ENCODE results near the gene SLC16A7.
A peak's percentile ranks its signal among the peaks of the same experiment; 100 is the strongest.
"Not testable (repeated sequence)": the region's sequence is repeated elsewhere in the genome, so short reads cannot be mapped to it uniquely, and the experiment has no call there.

Gene SLC16A7

DNA sequence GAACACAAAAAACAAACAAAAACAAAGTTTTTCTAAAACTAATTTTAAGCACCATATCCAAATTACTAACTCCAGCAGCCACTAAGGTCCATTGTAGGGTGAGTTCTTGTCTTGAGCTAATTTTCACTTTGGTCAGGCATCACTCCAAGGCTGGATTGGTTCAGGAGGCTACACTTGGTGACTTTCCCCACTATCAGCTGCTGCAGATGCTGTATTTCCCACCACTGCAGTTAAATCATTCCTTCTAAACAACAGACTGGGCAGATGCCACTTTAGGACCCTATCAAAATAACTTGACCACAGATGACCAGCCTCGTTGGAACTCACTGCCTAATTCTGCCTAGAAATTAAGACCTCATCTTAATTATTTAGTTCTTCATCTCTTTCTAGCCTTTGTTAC, 140.5 kb downstream of the SLC16A7 start:
- no peak for DNase-seq (ENCODE audit: low read depth, low spot score)
- TF ChIP-seq, protein P1, sequence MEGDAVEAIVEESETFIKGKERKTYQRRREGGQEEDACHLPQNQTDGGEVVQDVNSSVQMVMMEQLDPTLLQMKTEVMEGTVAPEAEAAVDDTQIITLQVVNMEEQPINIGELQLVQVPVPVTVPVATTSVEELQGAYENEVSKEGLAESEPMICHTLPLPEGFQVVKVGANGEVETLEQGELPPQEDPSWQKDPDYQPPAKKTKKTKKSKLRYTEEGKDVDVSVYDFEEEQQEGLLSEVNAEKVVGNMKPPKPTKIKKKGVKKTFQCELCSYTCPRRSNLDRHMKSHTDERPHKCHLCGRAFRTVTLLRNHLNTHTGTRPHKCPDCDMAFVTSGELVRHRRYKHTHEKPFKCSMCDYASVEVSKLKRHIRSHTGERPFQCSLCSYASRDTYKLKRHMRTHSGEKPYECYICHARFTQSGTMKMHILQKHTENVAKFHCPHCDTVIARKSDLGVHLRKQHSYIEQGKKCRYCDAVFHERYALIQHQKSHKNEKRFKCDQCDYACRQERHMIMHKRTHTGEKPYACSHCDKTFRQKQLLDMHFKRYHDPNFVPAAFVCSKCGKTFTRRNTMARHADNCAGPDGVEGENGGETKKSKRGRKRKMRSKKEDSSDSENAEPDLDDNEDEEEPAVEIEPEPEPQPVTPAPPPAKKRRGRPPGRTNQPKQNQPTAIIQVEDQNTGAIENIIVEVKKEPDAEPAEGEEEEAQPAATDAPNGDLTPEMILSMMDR (IDR thresholded peaks at IDR 0.05; ENCODE audit: insufficient read depth, low read length, missing control alignments) = no peak
- ChIA-PET POLR2A (no interaction called here), CTCF (interaction anchor here (0.8 kb wide), 1 partner anchor 27 kb away, joined by 3 read pairs; no protein-coding TSS in a partner anchor)
- no peak overlapping the region; the same call in 1 of the 2 replicates for H3K4me3 ChIP-seq (ENCODE audit: low read depth, low read length)

DNA sequence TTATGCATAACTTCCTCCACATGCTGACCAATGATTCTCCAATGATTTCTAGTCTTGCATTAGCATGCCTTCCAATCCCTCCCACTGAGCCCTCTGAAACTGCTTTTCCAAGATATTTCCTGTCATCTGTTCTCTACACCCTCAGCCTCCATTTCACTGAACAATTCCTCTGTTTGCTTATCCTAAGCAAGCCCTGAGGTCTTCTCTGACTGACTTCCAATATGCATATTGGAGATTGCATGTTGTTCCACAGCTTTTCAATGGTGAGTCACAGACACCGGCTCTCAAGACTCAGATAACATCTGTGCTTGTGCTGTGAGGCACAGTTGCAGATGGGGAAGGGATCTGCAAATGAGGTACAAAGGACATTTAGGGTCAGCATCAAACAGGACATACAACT, 141.0 kb downstream of the SLC16A7 start:
- ChIA-PET CTCF (no interaction called here), POLR2A (no interaction called here)
- DNase-seq (ENCODE audit: low read depth, low spot score) = peak; percentile 83
- TF ChIP-seq, protein P1 (IDR thresholded peaks at IDR 0.05; ENCODE audit: insufficient read depth, low read length, missing control alignments) = no peak
- no peak overlapping the region for H3K4me3 ChIP-seq (ENCODE audit: low read depth, low read length)

DNA sequence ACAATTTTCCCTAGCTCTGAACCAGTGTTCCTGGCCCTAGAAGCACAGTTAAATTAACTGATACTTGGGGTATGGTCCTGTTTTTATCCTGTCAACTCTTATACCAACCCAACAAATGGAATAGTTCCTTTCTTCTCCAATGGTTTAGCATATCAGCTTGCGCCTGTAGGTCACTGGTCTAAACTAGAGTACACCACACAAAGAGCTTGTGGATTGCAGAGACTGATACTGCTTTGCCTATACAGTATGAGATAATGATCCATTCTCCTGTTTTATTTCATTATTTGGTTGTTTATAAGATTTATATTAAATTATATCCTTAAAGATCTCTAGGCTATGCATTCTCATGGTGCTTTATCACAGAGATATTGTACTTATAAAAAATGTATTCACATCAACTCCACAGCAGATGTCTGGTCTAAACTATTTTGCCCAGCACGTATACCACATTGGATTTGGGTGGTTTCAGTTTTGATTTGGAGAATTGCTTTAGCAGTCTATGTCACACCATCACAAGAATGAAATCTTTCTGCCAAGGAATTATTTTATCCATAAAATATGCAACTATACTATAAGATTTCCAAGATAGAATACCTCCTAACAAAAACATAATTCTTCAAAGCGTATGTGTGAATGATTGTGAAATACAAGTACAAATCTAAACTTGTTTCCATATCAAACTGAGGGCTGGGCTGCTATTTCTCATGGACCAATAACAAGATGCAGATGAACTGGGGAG, 142.1 kb downstream of the SLC16A7 start:
- H3K4me3 ChIP-seq (ENCODE audit: low read depth, low read length) = peak overlapping the region; percentile 3; the same call in 1 of the 2 replicates
- TF ChIP-seq, protein P1 (IDR thresholded peaks at IDR 0.05; ENCODE audit: insufficient read depth, low read length, missing control alignments) = no peak
- CTCF ChIA-PET = no interaction called here
- DNase-seq (ENCODE audit: low read depth, low spot score) = no peak
- POLR2A ChIA-PET = no interaction called here

DNA sequence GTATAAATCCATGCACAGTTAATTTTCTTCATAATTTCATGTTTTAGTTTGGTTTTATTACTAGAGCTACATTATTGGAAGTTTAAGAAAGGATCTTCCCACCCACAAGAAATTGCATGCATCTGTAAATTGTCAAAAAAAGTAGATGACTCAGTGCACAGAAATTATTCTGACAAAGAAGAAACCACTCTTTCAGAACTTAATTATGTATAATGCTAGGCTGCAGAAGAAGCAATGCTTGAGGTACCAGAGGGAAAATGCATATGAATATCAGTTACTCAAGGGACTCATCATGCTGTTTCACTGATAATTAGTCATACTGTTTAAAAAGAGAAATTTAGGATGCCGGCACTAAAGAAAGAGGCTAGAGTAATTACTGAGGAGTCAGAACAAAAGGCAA, 147.0 kb downstream of the SLC16A7 start:
- ChIA-PET POLR2A (no interaction called here), CTCF (no interaction called here)
- peak; percentile 50 for DNase-seq (ENCODE audit: low read depth, low spot score)
- TF ChIP-seq, protein P1 (IDR thresholded peaks at IDR 0.05; ENCODE audit: insufficient read depth, low read length, missing control alignments) = no peak
- H3K4me3 ChIP-seq (ENCODE audit: low read depth, low read length) = no peak overlapping the region

DNA sequence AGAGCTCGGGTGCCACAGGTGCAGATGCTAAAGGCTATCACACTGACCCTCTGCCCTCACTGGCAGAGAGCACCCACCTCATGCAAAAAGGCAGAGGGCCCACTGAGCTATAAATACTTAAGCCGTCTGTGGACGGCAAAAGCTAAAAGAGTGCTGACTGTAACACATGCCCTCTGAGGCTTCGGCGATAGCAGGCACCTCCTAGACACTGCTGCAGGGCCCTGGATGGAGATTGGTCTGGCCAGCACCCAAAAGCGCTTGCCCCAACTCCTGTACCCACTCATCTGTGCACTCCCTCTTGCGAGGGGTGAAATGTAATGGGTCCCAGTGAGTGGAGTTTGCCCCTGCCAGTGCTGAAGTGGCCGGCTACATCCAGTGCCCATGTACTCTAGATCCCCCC, 148.7 kb downstream of the SLC16A7 start:
- CTCF ChIA-PET = no interaction called here
- no peak for DNase-seq (ENCODE audit: low read depth, low spot score)
- no peak overlapping the region for H3K4me3 ChIP-seq (ENCODE audit: low read depth, low read length)
- TF ChIP-seq, protein P1 (IDR thresholded peaks at IDR 0.05; ENCODE audit: insufficient read depth, low read length, missing control alignments) = no peak
- POLR2A ChIA-PET = no interaction called here

DNA sequence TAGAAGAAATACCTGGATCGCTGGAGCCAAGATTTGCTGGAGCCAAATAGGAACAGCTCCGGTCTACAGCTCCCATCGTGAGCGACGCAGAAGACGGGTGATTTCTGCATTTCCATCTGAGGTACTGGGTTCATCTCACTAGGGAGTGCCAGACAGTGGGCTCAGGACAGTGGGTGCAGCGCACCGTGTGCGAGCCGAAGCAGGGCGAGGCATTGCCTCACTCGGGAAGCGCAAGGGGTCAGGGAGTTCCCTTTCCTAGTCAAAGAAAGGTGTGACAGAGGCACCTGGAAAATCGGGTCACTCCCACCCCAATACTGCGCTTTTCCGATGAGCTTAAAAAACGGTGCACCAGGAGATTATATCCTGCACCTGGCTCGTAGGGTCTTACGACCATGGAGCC, 155.3 kb downstream of the SLC16A7 start:
- H3K4me3 ChIP-seq (ENCODE audit: low read depth, low read length); POLR2A ChIA-PET; DNase-seq (ENCODE audit: low read depth, low spot score); CTCF ChIA-PET: not testable (repeated sequence)

DNA sequence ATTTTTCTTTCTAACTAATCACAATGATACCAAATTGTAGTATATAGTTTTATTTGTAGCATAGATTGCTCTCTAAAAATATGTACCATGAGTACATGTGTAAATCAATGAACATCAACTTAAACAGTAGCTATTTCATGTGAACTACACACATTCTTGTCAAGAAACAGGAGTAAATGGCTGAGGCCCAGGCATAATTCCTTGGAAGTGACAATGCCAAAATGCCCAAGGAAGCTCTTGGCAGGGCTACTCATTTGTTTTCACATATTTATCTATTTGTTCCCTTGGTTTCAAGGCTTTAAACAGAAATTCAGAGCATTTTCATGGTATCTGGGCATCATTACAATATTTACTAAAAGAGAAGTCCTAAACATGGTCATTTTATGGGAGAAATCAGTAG, 165.7 kb downstream of the SLC16A7 start:
- no peak overlapping the region for H3K4me3 ChIP-seq (ENCODE audit: low read depth, low read length)
- TF ChIP-seq, protein P1 (IDR thresholded peaks at IDR 0.05; ENCODE audit: insufficient read depth, low read length, missing control alignments) = no peak
- POLR2A ChIA-PET = no interaction called here
- no peak for DNase-seq (ENCODE audit: low read depth, low spot score)
- CTCF ChIA-PET = interaction anchor here (0.9 kb wide), 1 partner anchor 358 kb away, joined by 3 read pairs; no protein-coding TSS in a partner anchor

Data from AG04449 (cell line).